Fibroblast of lung (primary cell): ENCODE results near the gene C4orf33. TPM values are rescaled to one million over a fixed set of nuclear protein-coding genes. Genes with fewer than 3 reads are reported as not detected.

ENCODE experiments used
- DNase-seq, 2 donors: peaks; one replicate each; pipeline versions ENCODE4 v3.0.0 to v3.0.0-alpha.2; 2010; ENCODE audit warnings: low read depth in 2 of 2
- H2AFZ ChIP-seq: 2 replicates; pipeline ENCODE4 v1.5.1; 2012; ENCODE audit warnings: low read length, control low read depth, inconsistent platforms
- H3K27ac ChIP-seq: 2 replicates; pipeline ENCODE4 v1.5.1; 2011; ENCODE audit warnings: low read length, control low read depth; ENCODE audit not compliant: insufficient read depth
- H3K27me3 ChIP-seq: 2 replicates; pipeline ENCODE4 v1.5.1; 2011; ENCODE audit warnings: mild to moderate bottlenecking, low read length; ENCODE audit not compliant: control insufficient read depth, insufficient read depth
- H3K36me3 ChIP-seq: 2 replicates; pipeline ENCODE4 v1.5.1; 2011; ENCODE audit warnings: low read length; ENCODE audit not compliant: control insufficient read depth, insufficient read depth
- H3K4me1 ChIP-seq: 2 replicates; pipeline ENCODE4 v1.5.1; 2011; ENCODE audit warnings: low read length; ENCODE audit not compliant: control insufficient read depth, insufficient read depth; ENCODE audit errors: extremely low read depth
- H3K4me2 ChIP-seq: 2 replicates; pipeline ENCODE4 v1.5.1; 2011; ENCODE audit warnings: low read length, control low read depth; ENCODE audit not compliant: insufficient read depth; ENCODE audit errors: extremely low read depth
- H3K4me3 ChIP-seq, 4 experiments: fragments of 200-600 bp in 1 of 4; sonication (generic) in 1 of 4; replicated peaks in 1 of 4; 2 replicates each; pipeline ENCODE4 v1.5.1; 2011 to 2016; ENCODE audit warnings: low read length in 4 of 4, low read depth in 3 of 4, mild to moderate bottlenecking in 3 of 4, control low read depth in 2 of 4, inconsistent platforms in 1 of 4, mixed read lengths in 1 of 4; ENCODE audit not compliant: insufficient read depth in 1 of 4; ENCODE audit errors: control extremely low read depth in 1 of 4
- H3K79me2 ChIP-seq: 2 replicates; pipeline ENCODE4 v1.5.1; 2012; ENCODE audit warnings: mild to moderate bottlenecking, low read length, inconsistent platforms; ENCODE audit not compliant: control insufficient read depth, insufficient read depth
- H3K9ac ChIP-seq: 2 replicates; pipeline ENCODE4 v1.5.1; 2011; ENCODE audit warnings: mild to moderate bottlenecking, low read length, control low read depth; ENCODE audit not compliant: insufficient read depth
- H3K9me3 ChIP-seq: 2 replicates; pipeline ENCODE4 v1.5.1; 2012; ENCODE audit warnings: low read depth, low read length; ENCODE audit not compliant: control insufficient read depth, insufficient read depth
- H4K20me1 ChIP-seq: 2 replicates; pipeline ENCODE4 v1.5.1; 2011; ENCODE audit warnings: low read length; ENCODE audit not compliant: control insufficient read depth, insufficient read depth; ENCODE audit errors: extremely low read depth
- EZH2 ChIP-seq: IDR thresholded peaks from 2 replicates; pipeline ENCODE4 v1.5.1; 2012; ENCODE audit warnings: low read length, control low read depth, mild to moderate bottlenecking; ENCODE audit errors: missing control alignments
- polyA plus RNA-seq, 2 donors: library from polyadenylated mRNA; depleted of rRNA in 1 of 2; stranded (reverse) in 1 of 2; unstranded in 1 of 2; fragments of >200 nt; gene quantifications; 2 replicates each; pipeline ENCODE4 v1.2.1, GENCODE V29; 2011 to 2012; ENCODE audit warnings: missing spikeins in 1 of 2
- total RNA-seq: library from RNA; depleted of rRNA; stranded (reverse); fragments of >200 nt; gene quantifications from 2 replicates; pipeline ENCODE4 v1.2.1, GENCODE V29; 2014
- TF ChIP-seq, protein P1 (sequence below), 2 donors: IDR thresholded peaks in 1 of 2; conservative IDR thresholded peaks in 1 of 2; 1 replicate in 1 of 2; 2 replicates in 1 of 2; pipeline ENCODE4 v1.5.1; 2011 to 2012; ENCODE audit warnings: low read length in 2 of 2, control low read depth in 1 of 2, inconsistent platforms in 1 of 2, low read depth in 1 of 2, mild to moderate bottlenecking in 1 of 2

C4orf33 gene
- total and polyA plus RNA-seq, 2 donors (not counting 1 experiment from before 2014, with no cell fraction given): 14.0 to 16.7 TPM

DNA sequence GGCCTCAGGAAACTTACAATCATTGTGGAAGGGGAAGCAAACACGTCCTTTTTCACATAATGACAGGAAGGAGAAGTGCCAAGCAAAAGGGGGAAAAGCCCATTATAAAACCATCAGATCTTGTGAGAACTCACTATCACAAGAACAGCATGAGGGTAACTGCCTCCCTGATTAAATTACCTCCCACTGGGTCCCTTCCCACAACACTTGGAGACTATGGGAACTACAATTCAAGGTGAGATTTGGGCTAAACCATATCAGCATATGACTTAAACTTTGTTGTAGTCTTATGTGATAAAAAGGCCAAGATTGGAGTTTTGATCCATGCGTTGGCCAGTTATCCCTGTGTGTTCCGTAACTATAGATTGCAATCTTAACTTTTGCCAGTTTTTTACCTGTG, 68.3 kb downstream of the C4orf33 start:
- Histone ChIP-seq H3K4me2 (no peak overlapping the region), H3K4me1 (no peaks in the 10 kb centered on the region), H3K36me3 (no peaks in the 10 kb centered on the region), H4K20me1 (no peaks in the 10 kb centered on the region), H2AFZ (no peak overlapping the region), H3K27ac (no peak overlapping the region), H3K4me3 (no peak overlapping the region), H3K79me2 (no peaks in the 10 kb centered on the region), H3K9ac (no peak overlapping the region), H3K27me3 (no peaks in the 10 kb centered on the region), H3K9me3 (no peaks in the 10 kb centered on the region)
- TF ChIP-seq, protein P1, sequence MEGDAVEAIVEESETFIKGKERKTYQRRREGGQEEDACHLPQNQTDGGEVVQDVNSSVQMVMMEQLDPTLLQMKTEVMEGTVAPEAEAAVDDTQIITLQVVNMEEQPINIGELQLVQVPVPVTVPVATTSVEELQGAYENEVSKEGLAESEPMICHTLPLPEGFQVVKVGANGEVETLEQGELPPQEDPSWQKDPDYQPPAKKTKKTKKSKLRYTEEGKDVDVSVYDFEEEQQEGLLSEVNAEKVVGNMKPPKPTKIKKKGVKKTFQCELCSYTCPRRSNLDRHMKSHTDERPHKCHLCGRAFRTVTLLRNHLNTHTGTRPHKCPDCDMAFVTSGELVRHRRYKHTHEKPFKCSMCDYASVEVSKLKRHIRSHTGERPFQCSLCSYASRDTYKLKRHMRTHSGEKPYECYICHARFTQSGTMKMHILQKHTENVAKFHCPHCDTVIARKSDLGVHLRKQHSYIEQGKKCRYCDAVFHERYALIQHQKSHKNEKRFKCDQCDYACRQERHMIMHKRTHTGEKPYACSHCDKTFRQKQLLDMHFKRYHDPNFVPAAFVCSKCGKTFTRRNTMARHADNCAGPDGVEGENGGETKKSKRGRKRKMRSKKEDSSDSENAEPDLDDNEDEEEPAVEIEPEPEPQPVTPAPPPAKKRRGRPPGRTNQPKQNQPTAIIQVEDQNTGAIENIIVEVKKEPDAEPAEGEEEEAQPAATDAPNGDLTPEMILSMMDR (conservative IDR thresholded peaks at IDR 0.05 in 1 of 2, IDR thresholded peaks at IDR 0.05 in 1 of 2; ENCODE audit: low read depth in 1 of 2, low read length in 2 of 2): no peak
- no peak for TF ChIP-seq EZH2
- DNase-seq: no peak

Other genes starting within 250 kb of the C4orf33 start
- 10.3 and 16.2 TPM in 2 replicates for gene SCLT1, start 2.6 kb upstream of the C4orf33 start, total RNA-seq
- 8.8 and 9.3 TPM in 2 replicates for gene SCLT1, start 2.6 kb upstream of the C4orf33 start, polyA plus RNA-seq